Breast epithelium (tissue), 4 donors: Measurements from ENCODE around the gene ENO1. TPM values are rescaled to one million over a fixed set of nuclear protein-coding genes. Genes with fewer than 3 reads are reported as not detected.

ENCODE experiments used
- DNase-seq, 2 donors: peaks; one replicate each; pipeline ENCODE4 v3.0.0-alpha.2; 2019; ENCODE audit warnings: low spot score in 2 of 2
- H3K27ac ChIP-seq, 2 donors: fragments of 200-600 bp; sonication (generic) in 1 of 2; one replicate each; pipeline ENCODE4 v1.5.1; 2016 to 2019; ENCODE audit warnings: mild to moderate bottlenecking in 1 of 2
- H3K27me3 ChIP-seq, 2 donors: fragments of 200-600 bp; sonication (generic) in 1 of 2; one replicate each; pipeline versions ENCODE4 v1.5.1 to v1.6.0; 2017 to 2019; ENCODE audit warnings: control low read depth in 1 of 2, mild to moderate bottlenecking in 1 of 2
- H3K36me3 ChIP-seq: fragments of 200-600 bp; one replicate; pipeline ENCODE4 v1.5.1; 2019
- H3K4me1 ChIP-seq, 2 donors: fragments of 200-600 bp; sonication (generic); one replicate each; pipeline ENCODE4 v1.5.1; 2016 to 2019; ENCODE audit warnings: control low read depth in 1 of 2
- H3K4me3 ChIP-seq, 3 donors: fragments of 200-600 bp; sonication (generic); 1 replicate in 2 of 3; 2 replicates in 1 of 3; pipeline ENCODE4 v1.5.1; 2016 to 2019; ENCODE audit warnings: mild to moderate bottlenecking in 3 of 3, moderate library complexity in 2 of 3
- H3K9me3 ChIP-seq, 2 donors: fragments of 200-600 bp; sonication (generic) in 1 of 2; one replicate each; pipeline ENCODE4 v1.5.1; 2016 to 2019; ENCODE audit warnings: control low read depth in 1 of 2
- POLR2A ChIP-seq: fragments of 450-650 bp; IDR thresholded peaks from one replicate; pipeline ENCODE4 v1.6.1; 2016; ENCODE audit warnings: antibody characterized with exemption, mild to moderate bottlenecking, moderate library complexity
- POLR2AphosphoS5 ChIP-seq, 3 donors: sonication (generic); formaldehyde crosslinking; IDR thresholded peaks; one replicate each; pipeline ENCODE4 v1.6.1; 2017; ENCODE audit warnings: antibody characterized with exemption in 3 of 3
- intact Hi-C: fragments of 100-400 bp; cut with DNase I; formaldehyde crosslinking; loops from one replicate; pipeline ENCODE4 v1.15.1; 2023; ENCODE audit warnings: low total_unique reads
- total RNA-seq, 3 donors: library from RNA; depleted of rRNA; stranded (reverse); fragments of >200 nt; gene quantifications; one replicate each; pipeline ENCODE4 v1.1.0, GENCODE V29; 2016
- TF ChIP-seq, protein P1 (sequence below), 3 donors: fragments of 450-650 bp; IDR thresholded peaks; one replicate each; pipeline ENCODE4 v1.5.1; 2016 to 2017; ENCODE audit warnings: antibody characterized with exemption in 3 of 3, mild to moderate bottlenecking in 3 of 3, moderate library complexity in 3 of 3

The ENO1 gene
- total RNA-seq, 3 donors from 2014 or later, result 400 to 717 (median 589) TPM

DNA sequence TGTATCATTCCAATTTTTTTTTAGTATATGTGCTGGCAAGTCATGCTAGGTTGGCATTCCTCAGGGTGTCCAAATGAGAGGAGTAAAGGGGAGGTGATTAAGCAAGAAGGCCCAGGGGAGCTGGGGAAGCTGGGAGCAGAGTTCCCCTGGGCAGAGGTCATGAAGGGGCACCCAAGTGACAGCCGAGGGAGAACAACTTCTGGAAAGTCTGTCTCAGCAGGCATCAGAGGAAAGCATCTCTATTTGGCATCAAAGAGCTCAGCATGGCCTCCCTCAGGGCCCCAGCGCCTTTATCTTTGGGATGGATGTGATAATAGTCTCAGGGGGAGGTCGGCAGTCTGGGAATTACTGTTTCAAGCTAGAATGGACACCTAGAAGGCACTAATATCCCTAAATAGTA is 5.0 kb upstream of the ENO1 start:
- DNase-seq, result no peak
- Histone ChIP-seq H3K9me3 (no peaks in the 10 kb centered on the region), H3K4me1 (no peaks in the 10 kb centered on the region), H3K27ac (no peak overlapping the region), H3K36me3 (no peaks in the 10 kb centered on the region), H3K27me3 (no peaks in the 10 kb centered on the region), H3K4me3 (no peak overlapping the region)
- intact Hi-C loops, result no loop called here
- TF ChIP-seq POLR2AphosphoS5 (IDR thresholded peaks at IDR 0.05) (no peak), POLR2A (no peak)

DNA sequence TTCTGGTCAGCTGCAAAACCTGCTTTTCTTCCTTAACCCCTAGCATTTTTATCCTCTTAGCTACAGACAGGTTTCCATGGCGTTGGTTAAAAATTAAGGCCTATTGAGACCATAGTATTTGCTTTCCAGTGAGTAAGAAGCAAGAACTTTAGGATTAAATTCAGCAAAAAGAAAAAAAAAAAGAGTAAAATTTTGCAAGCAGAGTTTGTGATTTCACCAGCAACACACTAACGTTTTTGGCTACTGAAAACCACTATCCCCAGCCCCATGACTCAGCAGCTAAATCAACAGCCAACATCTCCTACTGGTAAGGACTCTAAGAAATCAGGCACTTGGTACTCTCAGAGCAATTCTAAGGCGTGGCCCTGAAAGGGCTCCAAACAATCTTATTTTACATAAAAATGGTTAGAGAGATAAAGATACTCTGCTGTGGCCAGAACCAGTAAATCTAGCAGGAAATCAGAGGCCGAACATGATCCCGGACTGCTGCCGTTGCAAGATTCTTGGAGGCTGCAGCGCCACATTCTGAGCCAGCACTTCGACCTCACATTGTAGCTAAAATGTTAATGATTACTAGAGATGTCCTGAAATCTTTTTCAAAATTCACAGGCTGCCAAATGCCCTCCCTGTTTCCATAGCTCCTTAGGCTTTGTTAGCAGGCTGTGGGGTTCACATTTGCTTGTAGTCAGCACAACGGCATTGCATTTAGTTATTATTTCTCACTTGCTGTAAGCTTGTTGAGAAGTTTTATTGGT is 1.6 kb upstream of the ENO1 start:
- Histone ChIP-seq H3K9me3 (no peaks in the 10 kb centered on the region), H3K27ac (peak overlapping the region; percentile 97 to 98), H3K27me3 (no peaks in the 10 kb centered on the region), H3K4me1 (peaks cover 0 to 8% of the 10 kb centered on the region in 2 donors), H3K36me3 (no peaks in the 10 kb centered on the region), H3K4me3 (peak overlapping the region in 1 of 3 donors; percentile 88)
- TF ChIP-seq POLR2A (no peak), POLR2AphosphoS5 (IDR thresholded peaks at IDR 0.05) (no peak)
- TF ChIP-seq, protein P1, sequence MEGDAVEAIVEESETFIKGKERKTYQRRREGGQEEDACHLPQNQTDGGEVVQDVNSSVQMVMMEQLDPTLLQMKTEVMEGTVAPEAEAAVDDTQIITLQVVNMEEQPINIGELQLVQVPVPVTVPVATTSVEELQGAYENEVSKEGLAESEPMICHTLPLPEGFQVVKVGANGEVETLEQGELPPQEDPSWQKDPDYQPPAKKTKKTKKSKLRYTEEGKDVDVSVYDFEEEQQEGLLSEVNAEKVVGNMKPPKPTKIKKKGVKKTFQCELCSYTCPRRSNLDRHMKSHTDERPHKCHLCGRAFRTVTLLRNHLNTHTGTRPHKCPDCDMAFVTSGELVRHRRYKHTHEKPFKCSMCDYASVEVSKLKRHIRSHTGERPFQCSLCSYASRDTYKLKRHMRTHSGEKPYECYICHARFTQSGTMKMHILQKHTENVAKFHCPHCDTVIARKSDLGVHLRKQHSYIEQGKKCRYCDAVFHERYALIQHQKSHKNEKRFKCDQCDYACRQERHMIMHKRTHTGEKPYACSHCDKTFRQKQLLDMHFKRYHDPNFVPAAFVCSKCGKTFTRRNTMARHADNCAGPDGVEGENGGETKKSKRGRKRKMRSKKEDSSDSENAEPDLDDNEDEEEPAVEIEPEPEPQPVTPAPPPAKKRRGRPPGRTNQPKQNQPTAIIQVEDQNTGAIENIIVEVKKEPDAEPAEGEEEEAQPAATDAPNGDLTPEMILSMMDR (IDR thresholded peaks at IDR 0.05), result no peak
- intact Hi-C loops, result no loop called here
- DNase-seq, result no peak

DNA sequence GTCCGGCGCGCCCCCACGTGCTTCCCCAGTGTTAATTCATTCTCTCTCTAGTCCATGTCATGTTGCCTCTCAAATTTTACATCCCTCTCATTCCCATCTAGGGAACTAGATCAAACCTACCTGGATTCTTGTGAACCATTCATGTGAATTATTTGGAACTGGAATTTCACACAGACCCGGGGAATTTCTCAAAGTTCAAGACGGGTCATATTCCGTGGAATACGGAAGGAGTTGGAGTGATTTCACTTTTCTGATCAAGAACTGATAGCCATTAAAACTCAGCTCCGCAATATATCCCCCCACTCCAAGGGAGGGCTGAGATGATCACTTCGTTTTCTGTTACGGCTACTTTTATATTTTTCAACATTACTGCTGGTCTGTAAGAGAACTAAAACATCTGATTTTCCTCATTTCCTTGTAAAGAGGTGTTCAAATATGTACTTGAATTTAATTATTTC is 1.0 kb upstream of the ENO1 start:
- DNase-seq, result no peak
- peak overlapping the region; percentile 75 to 93 (median 88) for H3K4me3 ChIP-seq
- H3K4me1 ChIP-seq, result peaks cover 0 to 13% of the 10 kb centered on the region in 2 donors
- no peak for TF ChIP-seq POLR2AphosphoS5 (IDR thresholded peaks at IDR 0.05)
- no peak for TF ChIP-seq POLR2A
- TF ChIP-seq, protein P1 (IDR thresholded peaks at IDR 0.05), result no peak
- H3K27ac ChIP-seq, result peak overlapping the region; percentile 97 to 98
- no peaks in the 10 kb centered on the region for H3K27me3 ChIP-seq
- intact Hi-C loops, result no loop called here
- no peaks in the 10 kb centered on the region for H3K36me3 ChIP-seq
- H3K9me3 ChIP-seq, result no peaks in the 10 kb centered on the region

DNA sequence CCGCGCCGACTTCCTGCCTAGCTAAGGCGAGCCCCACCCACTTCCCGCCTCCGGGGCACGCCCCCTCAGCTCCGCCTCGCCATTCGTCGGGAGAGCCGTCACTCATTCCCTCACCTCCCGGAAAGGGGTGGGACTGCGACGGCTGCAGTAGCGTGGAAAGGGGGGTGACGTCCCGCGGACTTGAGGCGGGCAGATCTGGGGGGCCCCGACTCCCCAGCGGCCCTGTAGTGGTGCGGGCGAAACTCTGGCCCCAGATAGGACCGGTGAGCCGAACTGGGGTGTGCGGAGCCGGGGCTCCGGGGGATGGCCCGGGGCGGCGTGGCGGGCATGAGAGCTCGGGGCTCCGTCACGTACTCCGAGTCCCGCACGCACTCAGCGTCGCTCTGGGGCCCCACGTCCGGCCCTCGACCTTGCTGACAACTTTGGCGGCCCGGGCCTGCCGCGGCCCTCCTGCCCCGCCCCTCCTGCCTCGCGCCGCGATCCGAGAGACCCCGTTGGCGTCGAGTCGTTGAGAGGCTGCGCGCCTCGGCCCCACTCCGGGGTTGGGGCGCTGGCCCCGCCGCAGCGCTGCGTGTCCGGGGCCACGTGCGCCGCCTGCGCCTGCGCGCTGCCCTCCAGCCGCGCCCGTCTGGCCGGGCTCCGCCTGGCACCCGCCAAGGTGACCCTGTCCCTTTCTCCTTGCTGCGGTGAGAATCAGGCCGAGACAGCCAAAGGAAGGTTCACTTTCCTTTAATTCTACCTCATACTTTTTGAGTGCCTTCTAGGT is 395 bp upstream of the ENO1 start:
- no peaks in the 10 kb centered on the region for H3K36me3 ChIP-seq
- peak; percentile 97 for TF ChIP-seq POLR2A
- TF ChIP-seq, protein P1 (IDR thresholded peaks at IDR 0.05), result no peak
- peak; percentile 91 to 96 (median 93) for TF ChIP-seq POLR2AphosphoS5 (IDR thresholded peaks at IDR 0.05)
- peak overlapping the region; percentile 97 to 98 for H3K27ac ChIP-seq
- H3K4me3 ChIP-seq, result peak overlapping the region; percentile 75 to 93 (median 88)
- intact Hi-C loops, result no loop called here
- H3K27me3 ChIP-seq, result no peaks in the 10 kb centered on the region
- H3K9me3 ChIP-seq, result no peaks in the 10 kb centered on the region
- DNase-seq, result peak; percentile 98 to 99
- H3K4me1 ChIP-seq, result peaks cover 0 to 13% of the 10 kb centered on the region in 2 donors

DNA sequence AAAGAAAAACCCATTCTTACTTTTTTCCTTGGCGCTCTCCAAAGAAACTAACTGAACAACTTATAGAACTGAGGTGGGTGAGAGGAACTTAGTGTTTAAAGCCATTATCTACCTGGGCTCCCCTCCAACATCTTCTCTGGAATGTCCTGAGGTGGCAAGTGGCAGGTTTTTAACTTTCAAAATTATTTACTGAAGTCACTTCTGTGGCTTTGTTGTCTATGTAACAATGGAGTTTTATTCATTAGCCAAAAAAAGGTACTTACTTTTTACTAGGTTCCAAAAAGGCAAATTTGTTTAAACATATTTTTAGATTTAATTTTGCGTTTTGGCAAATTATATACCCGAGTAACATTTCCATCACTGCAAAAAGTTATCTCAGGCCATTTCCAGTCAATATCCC is 2.4 kb downstream of the ENO1 start:
- no peaks in the 10 kb centered on the region for H3K9me3 ChIP-seq
- intact Hi-C loops, result no loop called here
- H3K36me3 ChIP-seq, result peaks cover 5% of the 10 kb centered on the region
- no peak for DNase-seq
- peaks cover 0 to 38% of the 10 kb centered on the region in 2 donors for H3K4me1 ChIP-seq
- H3K4me3 ChIP-seq, result peak overlapping the region in 2 of 3 donors; percentile 88 to 93
- TF ChIP-seq POLR2AphosphoS5 (IDR thresholded peaks at IDR 0.05) (no peak), POLR2A (no peak)
- TF ChIP-seq, protein P1 (IDR thresholded peaks at IDR 0.05), result no peak
- peak overlapping the region; percentile 54 to 97 for H3K27ac ChIP-seq
- H3K27me3 ChIP-seq, result no peaks in the 10 kb centered on the region
